GM18526 (cell line): ENCODE measurements around the gene GSTM2.

Experiments
- POLR2A ChIP-seq: IDR thresholded peaks from 3 replicates; pipeline ENCODE4 v1.6.1; 2011; ENCODE audit not compliant: insufficient read length; ENCODE audit errors: extremely low read depth

Gene GSTM2

GRCh38 chr1:109636201-109636952 is 31.5 kb upstream of the GSTM2 start:
- no peak for TF ChIP-seq POLR2A

DNA sequence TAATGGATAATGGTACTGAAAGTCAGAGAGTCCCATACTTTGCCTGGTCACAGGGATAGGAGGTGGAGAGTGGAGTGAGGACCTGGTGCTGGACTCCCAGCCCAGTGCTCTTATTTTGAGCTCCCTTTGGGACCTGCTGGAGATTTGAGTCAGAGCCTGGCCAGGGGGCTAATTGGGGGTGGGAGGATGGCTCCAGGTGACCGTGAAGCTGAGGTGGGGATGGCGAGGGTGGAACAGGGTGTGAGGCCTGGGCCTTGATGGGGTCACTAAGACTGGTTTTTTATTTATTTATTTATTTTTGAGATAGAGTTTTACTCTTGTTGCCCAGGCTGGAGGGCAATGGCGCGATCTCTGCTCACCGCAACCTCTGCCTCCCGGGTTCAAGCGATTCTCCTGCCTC is 30.4 kb upstream of the GSTM2 start:
- TF ChIP-seq POLR2A = no peak

GRCh38 chr1:109639063-109639840 is 28.6 kb upstream of the GSTM2 start:
- TF ChIP-seq POLR2A = no peak

GRCh38 chr1:109639841-109640184 is 28.0 kb upstream of the GSTM2 start:
- TF ChIP-seq POLR2A = no peak

DNA sequence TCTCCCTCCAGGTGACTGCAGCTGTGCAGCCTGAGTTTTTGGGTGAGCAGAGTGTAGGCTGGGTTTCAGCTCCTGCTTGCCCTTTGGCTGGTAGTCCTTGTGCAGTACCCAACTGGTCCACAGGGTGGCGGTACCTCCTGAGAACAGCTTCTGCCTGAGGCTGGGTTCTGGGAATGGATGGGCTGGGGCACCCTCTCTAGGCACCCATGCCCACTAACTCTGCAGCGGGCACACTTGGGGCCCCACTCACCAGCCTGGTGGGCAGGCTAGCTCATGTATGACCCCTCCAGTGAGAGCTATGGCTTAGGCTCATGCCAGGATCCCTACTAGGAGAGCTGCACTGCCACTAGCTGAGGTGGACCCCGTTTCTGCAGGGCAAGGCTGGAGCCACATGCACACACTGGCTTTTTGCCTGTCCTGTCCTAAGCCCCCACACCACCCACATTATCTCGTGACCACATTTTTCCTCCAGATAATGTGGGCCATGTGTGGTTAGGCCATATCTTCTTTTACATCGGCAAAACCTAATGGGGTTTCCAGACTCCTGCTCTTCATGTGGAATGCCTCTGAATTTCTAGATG is 27.5 kb upstream of the GSTM2 start:
- no peak for TF ChIP-seq POLR2A

DNA sequence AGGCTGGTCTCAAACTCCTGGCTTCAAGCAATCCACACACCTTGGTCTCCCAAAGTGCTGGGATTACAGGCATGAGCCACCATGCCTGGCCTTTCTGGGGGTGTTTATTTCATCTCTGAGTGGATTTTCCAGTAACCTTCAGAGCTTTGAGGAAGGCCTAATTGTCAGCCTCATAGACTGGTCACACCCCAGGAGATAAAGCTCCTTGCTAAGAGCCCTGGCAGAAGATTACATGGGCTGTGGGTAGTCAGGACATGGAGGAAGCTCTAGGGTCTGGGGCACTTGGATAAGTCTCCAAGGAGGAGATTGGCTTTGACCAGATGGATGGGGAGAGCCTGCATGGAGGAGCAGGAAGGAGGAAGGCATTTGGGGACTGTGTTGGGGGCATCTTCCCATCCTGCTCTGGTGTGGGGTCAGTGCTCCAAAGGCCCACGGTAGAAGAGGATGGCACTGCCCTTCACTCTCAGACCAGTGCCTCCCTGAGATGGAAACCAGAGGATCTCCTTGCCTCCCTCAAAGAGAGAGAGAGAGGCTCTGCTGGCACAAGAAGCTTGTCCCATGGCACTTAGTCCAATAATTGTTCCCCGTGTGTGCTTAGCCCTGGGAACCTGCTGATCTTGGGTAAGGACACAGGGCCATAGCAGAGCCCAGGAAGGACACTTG is 26.6 kb upstream of the GSTM2 start:
- no peak for TF ChIP-seq POLR2A

DNA sequence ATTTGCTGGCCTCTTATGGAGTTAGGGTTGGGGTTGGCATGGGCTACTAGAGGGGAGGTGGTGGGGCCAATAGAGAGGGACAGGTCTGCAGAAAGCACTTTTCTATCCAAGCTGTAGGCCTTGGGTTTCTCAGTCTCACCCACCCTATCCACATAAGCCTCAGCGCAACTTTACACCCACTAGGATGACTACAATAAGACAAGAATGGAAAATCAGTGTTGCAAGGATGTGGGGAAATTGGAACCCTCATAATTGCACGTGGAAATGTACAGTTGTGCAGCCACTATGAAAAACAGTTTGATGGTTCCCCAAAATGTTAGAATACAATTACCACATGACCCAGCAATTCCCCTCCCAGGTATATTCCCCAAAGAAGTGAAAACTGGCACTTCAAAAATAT is 26.0 kb upstream of the GSTM2 start:
- TF ChIP-seq POLR2A = no peak

DNA sequence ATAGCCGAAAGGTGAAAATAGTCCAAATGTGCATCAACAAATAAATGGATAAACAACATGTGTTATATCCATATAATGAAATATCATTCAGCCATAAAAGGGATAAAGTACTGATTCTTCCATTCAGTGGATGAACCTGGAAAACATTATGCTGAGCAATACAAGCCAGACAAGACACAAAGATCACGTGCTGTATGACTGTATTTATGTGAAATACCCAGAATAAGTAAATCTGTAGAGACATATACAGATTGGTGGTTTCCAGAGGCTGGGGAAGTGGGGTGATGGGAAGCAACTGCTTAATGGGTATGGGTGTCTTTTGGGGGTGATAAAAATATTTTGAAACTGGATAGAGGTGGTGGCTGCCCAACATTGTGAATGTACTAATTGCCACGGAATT is 25.2 kb upstream of the GSTM2 start:
- TF ChIP-seq POLR2A = no peak

GRCh38 chr1:109643385-109644230 is 24.2 kb upstream of the GSTM2 start:
- TF ChIP-seq POLR2A = no peak

- no peak for TF ChIP-seq POLR2A
Observed at GRCh38 chr1:109644670-109645069, 23.2 kb upstream of the GSTM2 start.

GRCh38 chr1:109649491-109649914 is 18.4 kb upstream of the GSTM2 start:
- no peak for TF ChIP-seq POLR2A

DNA sequence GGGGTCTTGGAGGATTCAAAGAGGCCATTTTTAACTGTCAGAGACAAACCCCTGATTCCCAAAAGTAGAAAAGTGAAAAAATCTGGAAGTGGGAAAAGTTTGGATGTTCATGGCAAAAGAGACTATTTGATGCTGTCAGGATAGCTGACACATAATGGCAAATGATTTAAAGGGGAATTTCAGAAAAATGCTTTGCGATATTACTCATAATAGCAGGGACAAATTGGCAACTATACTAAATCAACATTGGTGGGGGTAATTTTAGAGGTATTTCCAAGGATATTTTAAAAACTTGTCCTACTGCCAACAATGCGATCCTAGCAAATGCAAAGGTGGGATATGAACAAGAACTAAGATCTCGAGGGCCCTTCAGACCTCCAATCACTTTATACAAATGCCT is 17.2 kb upstream of the GSTM2 start:
- no peak for TF ChIP-seq POLR2A

GRCh38 chr1:109652402-109652801 is 15.5 kb upstream of the GSTM2 start:
- no peak for TF ChIP-seq POLR2A

DNA sequence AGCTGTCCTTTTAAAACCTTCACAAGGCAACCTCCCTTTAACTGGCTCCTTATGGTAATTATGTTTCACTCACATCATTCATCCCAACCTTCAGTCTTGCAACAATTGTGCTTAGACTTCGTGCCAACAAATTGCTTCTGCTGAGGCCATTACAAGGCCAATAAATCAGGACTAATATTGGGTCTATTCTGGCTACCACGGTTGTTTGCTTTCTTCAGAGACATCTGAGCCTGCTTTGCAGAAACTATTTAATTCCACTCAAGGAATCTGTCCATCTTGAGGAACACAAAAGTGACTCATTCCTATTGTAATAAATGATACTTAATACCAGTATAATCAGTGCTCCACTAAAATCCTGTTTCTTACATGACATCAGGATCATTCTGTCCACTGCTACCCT is 14.6 kb upstream of the GSTM2 start:
- no peak for TF ChIP-seq POLR2A

- TF ChIP-seq POLR2A = no peak
Observed at GRCh38 chr1:109654519-109654918, 13.3 kb upstream of the GSTM2 start.
